ENCODE measurements around the gene VSIG4.

The VSIG4 gene

GRCh38 chrX:66042307-66043077 lies 2.6 kb upstream of the VSIG4 start:
- TF ChIP-seq CTCF (IDR thresholded peaks at IDR 0.05; ENCODE audit: control insufficient read depth, extremely low read depth, insufficient read depth), result no peak
- DNase-seq (ENCODE audit: low read depth), result no peak
- H3K4me3 ChIP-seq (ENCODE audit: low read depth, low read length), result no peak overlapping the region

DNA sequence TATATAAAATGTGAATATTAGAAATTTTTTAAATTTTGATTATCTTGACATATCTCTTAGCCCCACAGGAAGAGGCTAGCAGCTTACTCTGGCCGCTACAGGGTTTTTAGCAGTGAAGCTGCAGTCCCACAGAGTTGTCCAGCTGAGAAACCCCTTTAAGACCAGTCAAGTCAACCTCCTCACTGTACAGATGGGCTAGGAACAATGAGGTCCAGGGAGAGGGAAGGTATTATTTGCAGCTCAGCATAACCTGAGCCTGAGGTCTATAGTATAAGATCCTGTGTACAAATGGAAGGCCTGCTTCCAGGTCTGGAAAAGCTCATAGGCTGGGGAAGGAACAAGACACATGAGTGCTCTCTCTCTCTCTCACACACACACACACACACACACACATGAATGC lies 1.8 kb downstream of the VSIG4 start:
- DNase-seq (ENCODE audit: low read depth), result no peak
- no peak overlapping the region for H3K4me3 ChIP-seq (ENCODE audit: low read depth, low read length)
- no peak for TF ChIP-seq CTCF (IDR thresholded peaks at IDR 0.05; ENCODE audit: control insufficient read depth, extremely low read depth, insufficient read depth)

DNA sequence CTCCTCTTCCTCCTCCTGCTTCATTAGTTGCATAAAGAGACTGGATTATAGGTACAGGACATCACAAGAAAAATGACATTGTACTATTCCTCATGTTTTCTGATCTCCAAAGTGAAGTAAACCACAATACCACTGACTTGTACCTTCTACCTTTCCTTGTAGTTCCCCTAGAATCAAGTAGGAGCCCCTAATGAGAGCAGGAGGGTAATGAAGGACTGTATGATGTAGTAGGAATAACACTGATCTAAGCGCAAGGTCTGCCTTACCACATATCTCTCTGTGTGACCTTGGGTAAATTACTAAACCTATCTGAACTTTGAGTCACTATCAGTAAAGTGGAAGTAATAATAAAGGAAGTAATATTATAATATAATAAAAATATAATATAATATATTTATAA lies 3.6 kb downstream of the VSIG4 start:
- DNase-seq (ENCODE audit: low read depth), result no peak
- no peak overlapping the region for H3K4me3 ChIP-seq (ENCODE audit: low read depth, low read length)
- no peak for TF ChIP-seq CTCF (IDR thresholded peaks at IDR 0.05; ENCODE audit: control insufficient read depth, extremely low read depth, insufficient read depth)

DNA sequence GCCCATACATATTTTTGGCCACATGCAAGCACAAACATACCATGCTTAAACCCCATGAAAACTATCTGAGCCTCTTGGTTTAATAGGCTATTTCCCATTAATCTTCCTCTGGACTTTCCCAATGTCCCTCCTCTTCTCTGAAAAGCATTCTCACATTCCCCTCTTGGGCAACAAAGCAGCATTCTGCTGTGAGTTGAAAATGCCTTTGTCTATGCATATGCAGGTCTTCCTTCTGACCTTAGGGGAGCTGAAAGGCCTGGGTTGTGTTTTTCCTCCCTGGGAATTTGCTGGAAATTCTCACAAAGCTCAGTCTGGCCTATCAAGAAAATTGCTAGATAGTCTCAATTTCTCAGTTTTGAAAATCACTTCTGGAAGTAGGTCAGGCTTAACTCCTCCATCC lies 4.2 kb downstream of the VSIG4 start:
- DNase-seq (ENCODE audit: low read depth), result no peak
- no peak overlapping the region for H3K4me3 ChIP-seq (ENCODE audit: low read depth, low read length)
- no peak for TF ChIP-seq CTCF (IDR thresholded peaks at IDR 0.05; ENCODE audit: control insufficient read depth, extremely low read depth, insufficient read depth)

- TF ChIP-seq CTCF (IDR thresholded peaks at IDR 0.05; ENCODE audit: control insufficient read depth, extremely low read depth, insufficient read depth), result peak; percentile 45
- H3K4me3 ChIP-seq (ENCODE audit: low read depth, low read length), result no peak overlapping the region
- no peak for DNase-seq (ENCODE audit: low read depth)
Measured at GRCh38 chrX:66030505-66031317, 9.2 kb downstream of the VSIG4 start.

- no peak for TF ChIP-seq CTCF (IDR thresholded peaks at IDR 0.05; ENCODE audit: control insufficient read depth, extremely low read depth, insufficient read depth)
- no peak overlapping the region for H3K4me3 ChIP-seq (ENCODE audit: low read depth, low read length)
- DNase-seq (ENCODE audit: low read depth), result no peak
Measured at GRCh38 chrX:66028936-66029335, 10.9 kb downstream of the VSIG4 start.
